OCI-M2 (cell line): ENCODE results near the gene PPM1L.
"Not testable (repeated sequence)": the region's sequence is repeated elsewhere in the genome, so short reads cannot be mapped to it uniquely, and the experiment has no call there.

ENCODE experiments used
- DNase-seq: peaks from one replicate; lab custom pipeline; 2025; ENCODE audit not compliant: unreplicated experiment; lab: John Stamatoyannopoulos, UW

Gene PPM1L

DNA sequence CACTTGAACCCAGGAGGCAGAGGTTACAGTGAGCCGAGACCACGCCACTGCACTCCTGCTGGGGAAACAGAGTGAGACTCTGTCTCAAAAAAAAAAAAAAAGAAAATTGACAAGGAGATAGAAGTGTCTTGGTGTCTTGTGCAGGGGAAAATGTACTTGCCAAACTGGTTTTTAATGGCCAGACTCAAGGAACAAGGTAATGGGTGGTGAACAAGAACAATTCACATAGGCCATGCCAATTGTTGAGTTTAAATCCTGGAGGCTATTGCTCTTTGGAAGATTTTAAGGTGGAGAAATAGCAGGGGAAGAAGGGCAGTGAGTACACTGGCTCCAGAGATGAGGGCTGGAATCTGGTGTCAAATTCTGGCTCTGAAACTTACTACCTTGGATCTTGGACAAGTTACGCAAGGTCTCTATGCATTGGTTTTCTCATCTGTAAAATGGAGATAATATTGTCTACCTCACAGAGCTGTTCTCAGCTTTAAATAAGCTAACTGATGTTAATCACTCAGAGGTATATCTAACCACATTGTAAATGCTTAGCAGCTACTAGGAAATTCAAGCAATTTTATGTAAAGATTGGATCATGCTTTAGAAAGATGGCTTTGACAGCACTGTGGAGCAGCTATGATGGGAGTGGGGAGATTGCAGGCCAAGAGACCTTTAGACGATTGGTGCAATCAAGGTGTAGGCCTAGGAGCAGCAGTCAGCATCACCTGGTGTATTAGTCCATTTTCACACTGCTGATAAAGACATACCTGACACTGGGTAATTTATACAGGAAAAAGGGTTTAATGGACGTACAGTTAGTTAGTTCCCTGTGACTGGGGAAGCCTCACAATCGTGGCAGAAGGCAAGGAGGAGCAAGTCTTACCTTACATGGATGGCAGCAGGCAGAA, 270.8 kb downstream of the PPM1L start:
- no peak for DNase-seq

DNA sequence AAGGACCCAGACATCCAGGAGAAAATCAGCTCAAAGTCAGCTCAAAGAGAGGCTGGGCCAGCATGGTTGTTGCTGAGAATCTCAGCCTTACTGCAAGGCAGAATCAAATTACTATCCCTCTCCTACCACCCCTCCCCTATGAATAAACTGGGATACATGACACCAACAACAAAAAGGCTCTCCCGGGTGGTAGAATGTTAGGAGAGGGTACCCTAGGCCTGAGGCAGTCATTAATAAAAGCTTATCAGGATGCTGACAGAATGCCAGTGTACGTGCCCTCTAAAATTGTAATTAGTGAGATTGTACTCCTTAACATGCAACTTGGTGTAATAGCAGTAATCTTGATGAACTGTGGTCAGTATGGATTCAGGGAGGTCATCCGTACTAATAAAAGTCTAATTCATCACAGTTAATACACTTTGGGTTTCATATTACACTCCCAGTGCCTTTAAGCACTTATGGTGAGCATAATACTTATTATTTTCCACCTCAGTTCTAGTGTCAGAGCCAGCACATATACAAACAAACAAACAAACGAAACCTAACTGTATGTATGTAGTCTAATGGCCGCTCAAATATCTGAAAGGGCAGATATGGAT, 272.6 kb downstream of the PPM1L start:
- DNase-seq: no peak

DNA sequence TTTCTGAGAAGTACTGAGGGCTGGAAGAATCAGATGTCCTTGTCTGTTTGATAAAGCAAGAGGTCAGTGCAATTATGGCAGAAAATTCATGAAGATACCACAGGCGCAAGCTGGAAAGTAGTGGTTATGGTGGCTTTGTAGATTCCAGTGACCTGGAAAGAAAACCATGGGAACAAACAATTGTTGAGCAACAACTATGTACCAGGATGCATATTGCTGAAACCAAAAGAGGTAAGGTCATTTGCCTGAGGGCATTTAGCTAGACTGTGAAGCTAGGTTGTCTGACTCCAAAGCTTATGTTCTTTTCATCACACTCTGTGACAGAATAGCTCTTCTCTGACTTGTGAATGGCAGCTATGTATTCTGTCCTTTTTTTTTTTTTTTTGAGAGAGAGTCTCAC, 275.1 kb downstream of the PPM1L start:
- DNase-seq: no peak

DNA sequence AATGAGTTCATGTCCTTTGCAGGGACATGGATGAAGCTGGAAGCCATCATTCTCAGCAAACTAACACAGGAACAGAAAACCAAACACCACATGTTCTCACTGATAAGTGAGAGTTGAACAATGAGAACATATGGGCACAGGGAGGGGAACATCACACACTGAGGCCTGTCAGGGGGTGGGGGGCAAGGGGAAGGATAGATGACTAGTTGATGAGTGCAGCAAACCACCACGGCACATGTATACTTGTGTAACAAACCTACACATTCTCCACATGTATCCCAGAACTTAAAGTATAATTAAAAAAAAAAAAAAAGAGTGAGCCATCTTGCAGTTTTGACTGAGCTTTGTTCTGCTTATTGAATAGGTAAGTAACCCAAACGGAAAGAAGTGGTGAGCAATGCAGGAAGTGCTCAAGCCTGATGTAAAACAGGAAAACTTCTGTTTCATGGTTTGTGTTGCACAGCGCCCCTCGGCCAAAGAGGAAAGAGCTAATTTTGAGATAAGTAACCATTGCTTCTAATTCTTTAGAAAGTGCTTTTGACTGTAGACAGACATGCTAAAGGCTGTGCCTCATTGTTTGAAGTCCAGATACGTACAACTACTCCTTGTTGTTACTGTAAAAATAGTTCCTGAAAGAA, 279.0 kb downstream of the PPM1L start:
- not testable (repeated sequence) for DNase-seq

DNA sequence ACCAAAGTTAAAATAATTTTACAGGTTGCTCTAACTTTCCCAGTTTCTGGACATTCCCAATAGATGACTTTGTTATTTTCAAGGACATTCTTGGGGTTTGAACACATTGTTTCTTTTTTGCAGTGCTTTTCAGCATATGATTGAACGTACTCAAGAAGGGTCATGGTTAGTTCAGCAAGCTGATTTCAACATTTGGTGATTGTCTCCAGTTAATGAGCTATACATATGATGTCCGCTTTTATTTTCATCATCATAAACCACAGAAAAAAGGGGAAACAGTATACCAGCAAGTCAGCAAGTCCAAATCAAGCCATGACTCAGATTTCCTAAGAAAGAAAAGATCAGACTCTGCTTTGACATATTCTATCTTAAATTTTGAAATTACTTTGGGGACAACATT, 279.7 kb downstream of the PPM1L start:
- DNase-seq: no peak

DNA sequence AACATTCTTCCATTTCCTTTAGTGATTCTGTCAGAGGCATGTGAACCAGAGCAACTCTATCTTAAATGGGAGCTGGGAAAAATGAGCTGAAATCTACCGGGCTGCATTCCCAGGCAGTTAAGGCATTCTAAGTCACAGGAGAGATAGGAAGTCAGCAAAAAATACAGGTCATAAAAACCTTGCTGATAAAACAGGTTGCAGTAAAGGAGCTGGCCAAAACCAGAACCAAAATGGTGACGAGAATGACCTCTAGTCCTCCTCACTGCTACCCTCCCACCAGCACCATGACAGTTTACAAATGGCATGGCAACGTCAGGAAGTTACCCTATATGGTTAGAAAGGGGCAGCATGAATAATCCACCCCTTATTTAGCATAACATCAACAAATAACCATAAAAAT, 282.7 kb downstream of the PPM1L start:
- no peak for DNase-seq

DNA sequence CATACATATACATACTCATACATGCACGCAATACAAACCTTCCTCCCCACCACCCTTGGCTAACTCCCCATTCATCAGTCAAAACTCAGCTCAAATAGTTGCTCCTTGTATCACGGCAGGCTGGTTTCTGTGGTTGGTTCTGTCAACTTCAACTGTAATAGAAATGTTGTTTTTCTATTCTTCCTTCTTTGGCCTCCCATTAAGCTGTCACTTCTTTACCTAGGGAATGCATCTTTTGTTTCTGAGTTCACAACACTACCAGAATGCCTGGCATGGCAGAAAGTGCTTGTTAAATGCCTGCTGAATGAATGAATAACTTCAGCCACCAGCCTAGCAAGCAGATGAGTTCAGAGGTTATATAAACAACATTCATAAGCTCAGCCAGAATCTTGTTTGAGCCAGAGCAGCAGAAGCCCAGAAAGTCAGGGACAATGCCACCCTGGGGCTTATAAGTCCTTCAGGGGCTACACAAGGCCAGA, 286.0 kb downstream of the PPM1L start:
- DNase-seq: no peak

DNA sequence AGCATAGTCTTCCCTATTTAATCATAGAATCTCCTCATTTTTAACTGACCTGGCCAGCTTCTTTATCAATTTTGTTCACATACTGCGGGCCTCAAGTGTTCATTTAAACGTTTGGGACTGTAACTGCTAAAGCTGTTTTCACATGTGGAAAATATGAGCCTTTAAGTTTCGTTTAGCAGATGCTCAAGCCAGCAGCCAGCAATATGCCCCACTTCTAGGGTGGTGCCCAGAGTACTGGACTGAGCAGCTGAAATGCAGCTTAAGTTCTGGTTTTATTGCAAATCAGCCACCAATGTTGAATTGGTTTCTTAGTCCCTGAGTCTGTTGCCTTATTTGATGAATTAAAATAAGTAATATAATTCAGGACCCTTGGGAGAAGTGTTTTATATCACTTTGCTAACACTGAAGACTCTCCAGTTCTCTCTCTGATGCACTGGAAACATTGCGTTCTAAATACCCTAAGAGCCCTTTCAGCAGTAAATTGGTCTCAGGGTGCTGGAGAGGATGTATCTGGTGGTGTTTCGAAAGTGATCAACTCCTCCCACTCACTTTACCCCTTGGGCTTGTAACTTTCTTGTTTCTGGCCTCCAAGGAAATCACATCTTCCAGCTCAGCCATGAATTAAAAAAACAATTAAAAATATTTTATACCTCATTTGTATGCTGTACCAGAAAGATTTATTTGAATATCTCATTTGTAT, 287.5 kb downstream of the PPM1L start:
- DNase-seq: no peak

DNA sequence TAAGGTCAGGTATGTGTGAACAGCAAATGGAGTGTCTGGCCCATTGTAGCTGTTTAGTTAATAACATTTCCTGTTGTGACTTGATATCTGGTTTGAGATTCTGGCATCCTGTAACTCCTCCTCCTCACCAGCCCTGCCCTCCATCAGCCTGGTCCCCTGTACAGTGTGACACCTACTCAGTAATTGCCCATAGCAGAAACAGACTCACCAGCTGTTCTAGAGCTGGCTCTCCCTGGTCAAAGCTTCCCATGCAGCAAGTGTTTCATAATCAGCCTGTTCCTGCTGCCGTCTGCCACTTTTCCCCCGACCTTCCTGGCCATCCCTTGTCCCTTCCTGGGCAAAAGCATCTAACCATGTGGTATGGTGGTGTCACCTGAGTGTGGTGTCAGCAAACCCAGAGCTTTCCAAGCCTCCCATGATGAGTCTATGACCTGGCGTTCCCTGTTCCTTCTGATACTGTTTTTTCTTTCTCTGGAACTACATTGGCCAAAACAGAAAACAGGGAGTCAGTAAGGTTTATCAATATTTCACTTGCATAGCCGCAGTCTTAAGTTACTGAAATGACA, 293.7 kb downstream of the PPM1L start:
- DNase-seq: no peak

DNA sequence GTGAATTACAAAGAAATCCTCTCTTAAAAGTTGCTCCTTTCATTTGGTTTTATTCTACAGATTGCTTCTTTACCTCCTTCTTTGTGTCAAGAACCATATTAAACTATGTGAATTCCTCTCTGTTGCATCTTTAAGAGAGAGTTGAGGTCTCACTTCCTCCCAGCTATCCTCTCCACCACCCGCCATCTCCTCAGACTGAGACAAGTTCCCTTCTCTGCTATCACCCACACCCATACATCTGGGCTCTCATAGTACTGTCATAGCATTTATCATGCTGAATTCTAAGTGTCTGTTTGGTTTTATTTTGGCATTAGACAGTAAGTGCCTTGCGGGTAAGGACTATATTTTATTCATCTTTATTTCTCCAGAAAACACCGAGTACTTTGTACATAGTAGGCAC, 294.9 kb downstream of the PPM1L start:
- DNase-seq: no peak

DNA sequence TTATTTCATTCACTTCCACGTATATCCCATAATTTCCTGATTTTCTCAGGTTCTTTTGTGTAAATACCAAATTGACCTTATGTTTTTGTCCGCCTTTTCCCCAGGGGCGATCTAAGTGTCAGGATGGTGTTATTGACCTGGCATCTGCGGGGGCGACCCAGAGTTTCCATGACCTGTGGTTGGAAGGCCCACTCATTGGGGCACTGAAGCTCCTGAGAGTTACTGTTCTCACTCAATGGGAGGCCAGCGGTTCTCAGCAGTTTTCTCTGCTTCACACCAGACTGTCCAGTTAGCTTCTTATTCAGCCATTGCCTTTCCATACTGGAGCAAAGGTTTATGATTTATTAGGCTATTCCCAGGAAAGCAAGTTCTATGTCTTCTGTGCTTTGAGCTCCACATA, 295.8 kb downstream of the PPM1L start:
- DNase-seq: no peak

DNA sequence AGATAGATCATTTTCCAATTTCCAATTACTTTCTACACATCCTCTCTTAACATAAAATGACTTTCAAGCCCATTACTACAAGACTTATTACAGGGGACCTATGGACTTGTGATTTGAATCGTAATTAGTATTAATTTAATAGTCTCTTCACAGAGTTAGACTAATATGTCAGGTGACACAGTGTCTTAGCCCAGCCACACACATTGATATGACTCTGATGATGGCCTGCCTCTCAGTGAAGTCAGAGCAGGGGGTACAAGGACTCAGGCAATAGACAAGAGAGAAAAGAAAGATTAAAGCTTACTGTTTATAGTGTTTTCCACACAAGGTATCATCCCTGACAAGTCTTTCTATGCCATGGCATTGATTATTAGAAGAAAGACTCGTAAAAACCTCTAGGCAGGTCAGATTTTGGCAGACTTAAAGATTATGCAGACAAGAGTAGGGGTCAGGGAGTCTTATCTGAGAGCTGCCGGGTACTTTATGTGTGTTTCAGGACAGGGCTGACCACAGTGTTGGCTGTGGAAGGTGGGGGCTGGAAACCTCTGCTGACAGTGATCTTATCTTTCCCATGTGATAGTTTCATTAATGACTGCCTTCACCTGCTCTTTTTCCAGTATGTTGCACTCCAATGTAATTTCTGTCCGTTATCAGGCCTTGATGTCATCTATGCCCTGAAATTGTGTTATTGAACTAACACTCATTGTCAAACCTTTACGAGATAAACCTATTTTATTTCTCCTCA, 299.0 kb downstream of the PPM1L start:
- no peak for DNase-seq

DNA sequence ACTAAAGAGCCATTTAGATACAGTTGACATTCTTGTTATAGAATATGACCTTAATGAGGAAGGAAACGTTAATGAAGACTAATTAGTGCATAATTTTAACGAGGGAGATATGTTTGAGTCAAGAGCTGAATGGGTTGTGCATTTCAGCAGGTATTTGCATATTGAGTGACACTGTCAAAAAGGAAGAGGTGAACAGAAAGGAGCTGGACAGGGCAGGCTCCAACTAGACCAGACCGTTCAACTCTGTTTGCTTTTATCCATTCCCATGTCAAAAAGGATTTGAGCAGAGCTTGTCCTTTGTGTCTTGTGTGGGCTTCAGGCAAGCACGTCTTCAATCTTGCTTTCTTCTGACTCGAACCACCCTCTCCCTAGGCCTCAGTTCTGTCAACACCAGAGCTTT, 308.4 kb downstream of the PPM1L start:
- no peak for DNase-seq

DNA sequence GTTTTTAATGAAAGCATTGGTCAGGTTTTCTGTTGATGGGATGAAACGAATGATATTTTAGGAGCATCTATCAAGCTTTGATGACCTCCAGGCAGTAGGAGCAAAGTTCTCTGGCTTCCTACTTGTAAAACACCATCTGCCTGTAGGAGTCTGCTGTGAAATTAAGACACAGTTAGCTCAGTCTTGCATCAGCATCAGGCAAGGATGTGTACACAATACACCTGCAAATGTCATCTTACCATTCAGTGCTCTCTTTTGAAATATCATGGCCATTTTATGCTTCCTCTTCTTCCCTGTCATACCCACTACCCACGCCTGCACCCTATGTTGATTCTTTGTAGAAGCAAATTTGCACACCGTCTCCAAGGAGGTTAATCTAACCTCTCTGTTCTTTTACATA, 310.9 kb downstream of the PPM1L start:
- no peak for DNase-seq

DNA sequence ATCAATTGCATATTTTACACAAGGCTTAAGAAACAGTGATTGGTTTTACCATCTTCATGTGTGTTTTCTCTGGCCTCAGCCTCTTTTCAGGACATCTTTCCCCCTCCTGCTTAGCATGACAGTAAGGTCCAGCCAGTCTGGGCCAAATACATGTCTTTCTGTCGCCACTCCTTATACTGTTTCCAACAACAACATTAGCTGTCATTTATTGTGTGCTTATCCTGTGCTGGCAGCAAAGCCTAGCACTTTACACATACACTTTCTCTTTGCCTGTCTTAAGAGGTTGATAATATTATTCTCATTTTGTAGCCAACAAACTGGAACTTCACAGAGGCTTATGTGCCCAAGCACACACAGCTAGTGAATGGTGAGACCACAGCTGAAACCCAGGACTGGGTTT, 311.3 kb downstream of the PPM1L start:
- DNase-seq: no peak

DNA sequence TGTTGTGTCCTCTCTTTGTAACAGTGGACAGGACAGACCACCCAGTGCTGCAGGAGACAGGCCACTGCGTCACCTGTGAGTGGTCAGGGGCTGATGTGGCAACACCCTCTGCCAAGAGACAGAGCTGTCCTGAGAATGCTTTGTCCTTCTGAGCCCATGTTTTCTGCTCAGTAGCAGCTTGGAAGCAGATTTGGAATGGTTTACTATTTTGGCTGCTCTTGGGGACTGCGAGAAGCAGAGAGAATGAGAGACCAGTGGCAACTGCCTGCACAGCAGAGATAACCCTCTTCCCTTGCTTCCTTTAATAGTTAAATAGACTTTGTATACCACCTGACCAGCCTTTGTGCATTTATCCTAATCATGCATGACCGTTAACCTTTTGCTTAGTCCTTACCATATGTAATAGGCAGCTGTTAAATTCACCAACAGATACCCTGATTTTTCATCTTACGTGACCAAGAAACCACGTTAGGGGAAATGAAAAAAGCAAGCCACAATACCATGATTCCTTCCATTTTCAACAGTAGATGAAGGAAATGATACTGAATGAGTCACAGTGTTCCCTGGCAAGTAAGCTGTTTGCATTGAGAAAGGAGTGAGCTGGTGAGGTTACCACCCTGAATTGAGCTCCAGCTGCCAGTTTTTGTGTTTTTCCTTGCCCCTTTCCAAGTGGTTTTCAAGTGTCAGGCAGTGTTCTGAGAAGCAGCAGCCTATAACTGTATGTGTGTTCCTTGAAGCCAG, 313.6 kb downstream of the PPM1L start:
- no peak for DNase-seq

DNA sequence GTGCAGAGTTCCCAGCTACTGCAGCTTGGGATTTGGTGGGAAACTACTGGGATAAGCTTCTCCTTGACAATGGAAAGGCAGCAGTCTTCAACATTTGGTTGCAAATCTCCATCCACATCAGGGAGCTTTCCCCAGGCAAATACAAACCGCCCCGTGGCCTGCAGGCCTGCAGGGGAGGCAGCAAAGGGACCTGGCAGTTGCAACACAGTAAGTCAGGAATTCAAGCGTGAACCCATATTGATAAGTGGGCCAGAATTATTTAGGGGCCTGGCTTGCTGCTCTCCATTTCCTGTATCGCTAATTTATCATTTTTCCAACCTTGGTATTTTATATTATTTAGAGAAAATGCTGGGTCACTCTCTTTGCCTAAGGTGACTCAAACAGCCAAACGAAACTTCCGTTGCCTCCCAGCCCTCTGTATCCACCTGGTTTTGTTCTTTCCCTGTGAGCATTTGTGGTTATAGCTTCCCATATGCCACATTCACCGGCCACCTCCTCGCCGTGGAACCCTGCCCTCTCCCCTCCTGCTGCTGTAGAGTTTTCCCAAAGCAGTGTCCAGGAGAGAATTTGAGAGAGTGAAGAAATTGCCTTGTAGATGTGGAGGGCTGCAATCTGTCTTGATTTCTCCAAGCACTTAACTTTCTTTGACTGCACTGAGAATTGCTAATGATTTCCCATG, 314.4 kb downstream of the PPM1L start:
- no peak for DNase-seq

DNA sequence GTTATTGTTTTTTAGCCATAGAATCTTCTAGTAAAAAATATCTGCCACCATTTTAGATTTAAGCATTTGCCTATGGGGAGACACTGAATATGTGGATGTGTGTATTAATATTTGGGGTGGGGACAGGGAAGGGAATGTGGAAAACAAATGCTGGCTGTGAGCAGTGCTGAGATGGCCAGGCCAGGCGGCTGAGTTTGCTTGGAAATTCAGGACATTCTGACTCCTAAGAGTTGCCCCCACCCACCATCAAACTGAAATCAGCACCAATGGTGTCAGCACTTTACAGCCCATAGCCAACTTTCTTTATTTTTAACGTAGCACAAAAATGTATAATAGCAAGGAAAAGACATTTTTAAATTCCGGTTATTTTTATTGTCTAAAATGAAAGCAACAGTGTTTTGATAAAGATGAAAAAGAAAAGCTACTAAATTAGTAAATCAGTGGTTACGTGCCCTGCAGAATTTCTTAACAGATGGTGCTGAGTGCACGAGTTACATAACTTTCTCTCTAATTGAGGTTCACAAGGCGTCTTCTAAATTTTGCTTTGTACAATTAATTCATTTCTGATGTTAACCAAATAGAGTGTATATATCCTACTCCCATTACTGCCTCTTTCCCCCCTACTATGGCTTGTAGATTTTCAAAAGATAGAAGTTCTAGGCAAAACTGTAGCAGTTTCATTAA, 315.1 kb downstream of the PPM1L start:
- DNase-seq: no peak

DNA sequence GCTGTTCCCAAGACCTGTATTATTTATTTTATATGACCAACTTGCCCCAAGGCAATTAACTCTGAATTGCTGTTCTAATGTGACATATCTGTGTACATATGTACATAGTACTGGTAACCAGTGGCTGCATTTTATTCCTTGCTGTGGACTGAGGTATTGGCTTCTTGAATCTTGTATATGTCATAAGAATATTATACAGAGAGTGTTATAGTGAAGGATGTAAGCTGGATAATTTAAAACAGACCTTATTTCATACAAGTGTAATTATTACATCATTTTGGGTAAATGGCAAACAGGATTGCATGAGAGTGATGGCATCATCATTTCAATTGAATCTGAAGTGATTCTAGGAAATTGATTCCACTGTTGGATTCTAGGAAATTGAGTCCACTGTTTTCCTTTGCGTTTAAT, 316.2 kb downstream of the PPM1L start:
- no peak for DNase-seq
